Measurements from ENCODE around the gene HNRNPUL1. TPM values are rescaled to one million over a fixed set of nuclear protein-coding genes. Genes with fewer than 3 reads are reported as not detected.

HNRNPUL1 gene
- total and polyA plus RNA-seq, 9 of the 15 experiments (the other 6 are each of a cell fraction or from before 2014, with no cell fraction given) = 7.3 to 211 (median 85.0) TPM

GRCh38 chr19:41327576-41328156, 63.5 kb downstream of the HNRNPUL1 start (continued):
- TF ChIP-seq SMAD4 (CRISPR knock-in tag; conservative IDR thresholded peaks at IDR 0.05) = 0 out of 2 replicates have a peak, but pooled peaks have one; percentile 33
- TF ChIP-seq MAX (CRISPR knock-in tag; IDR thresholded peaks at IDR 0.05) = no peak
- TF ChIP-seq CHD7 (IDR thresholded peaks at IDR 0.05; ENCODE audit: low read depth, low read length) = no peak
- no peak for TF ChIP-seq ZNF12 (CRISPR knock-in tag; IDR thresholded peaks at IDR 0.05)
- peak; percentile 25 for TF ChIP-seq FIP1L1 (IDR thresholded peaks at IDR 0.05; ENCODE audit: low read depth, low read length, poor library complexity, severe bottlenecking)
- TF ChIP-seq PRDM10 (IDR thresholded peaks at IDR 0.05; ENCODE audit: partially characterized antibody) = no peak
- no peak for TF ChIP-seq ZNF77 (CRISPR knock-in tag; IDR thresholded peaks at IDR 0.05)
- TF ChIP-seq MAZ (CRISPR knock-in tag; conservative IDR thresholded peaks at IDR 0.05 in 1 of 2, IDR thresholded peaks at IDR 0.05 in 1 of 2) = peak in 1 of 2 experiments; percentile 76; a peak in 2 of 4 replicates
- TF ChIP-seq VEZF1 (CRISPR knock-in tag; IDR thresholded peaks at IDR 0.05) = peak; percentile 68; the same call in 1 of the 2 replicates
- no peak for TF ChIP-seq FOXJ3 (CRISPR knock-in tag; IDR thresholded peaks at IDR 0.05)

Measured in K562 (cell line).